Caki2 (cell line): ENCODE results near the gene RAB44. TPM values are rescaled to one million over a fixed set of nuclear protein-coding genes. Genes with fewer than 3 reads are reported as not detected.
"Not testable (repeated sequence)": the region's sequence is repeated elsewhere in the genome, so short reads cannot be mapped to it uniquely, and the experiment has no call there.

Experiments used
- DNase-seq: peaks from one replicate; pipeline ENCODE4 v3.0.0-alpha.2; 2015; ENCODE audit warnings: low read depth
- in situ Hi-C: cut with HindIII; loops from 2 replicates; pipeline ENCODE4 v1.10.0; 2016; ENCODE audit warnings: low sequenced_read_pairs, low pct_unique_long_range_greater_than_20kb, mixed read lengths
- total RNA-seq: library from RNA; depleted of rRNA; stranded (reverse); fragments of >200 nt; shearing (Covaris generic); gene quantifications from 2 replicates; pipeline ENCODE4 v1.2.3, GENCODE V29; 2014; ENCODE audit warnings: low replicate concordance; rRNA removed

Gene RAB44
- not detected in 2 replicates for total RNA-seq

GRCh38 chr6:36697481-36697903 lies at the start of gene RAB44:
RAB44 (plus strand) TSS chr6:36697826; CDS start chr6:36704236, 6,410 bp downstream.
- no peak for DNase-seq
- in situ Hi-C loops: no loop called here

- in situ Hi-C loops: no loop called here
- DNase-seq: no peak
Measured at GRCh38 chr6:36649086-36649485, 48.5 kb upstream of the RAB44 start.

- DNase-seq: no peak
- in situ Hi-C loops: no loop called here
Measured at GRCh38 chr6:36649701-36650484, 47.7 kb upstream of the RAB44 start.

GRCh38 chr6:36650848-36651478 lies 46.7 kb upstream of the RAB44 start:
- in situ Hi-C loops: no loop called here
- DNase-seq: no peak

GRCh38 chr6:36651659-36652379 lies 45.8 kb upstream of the RAB44 start:
- no peak for DNase-seq
- in situ Hi-C loops: no loop called here

DNA sequence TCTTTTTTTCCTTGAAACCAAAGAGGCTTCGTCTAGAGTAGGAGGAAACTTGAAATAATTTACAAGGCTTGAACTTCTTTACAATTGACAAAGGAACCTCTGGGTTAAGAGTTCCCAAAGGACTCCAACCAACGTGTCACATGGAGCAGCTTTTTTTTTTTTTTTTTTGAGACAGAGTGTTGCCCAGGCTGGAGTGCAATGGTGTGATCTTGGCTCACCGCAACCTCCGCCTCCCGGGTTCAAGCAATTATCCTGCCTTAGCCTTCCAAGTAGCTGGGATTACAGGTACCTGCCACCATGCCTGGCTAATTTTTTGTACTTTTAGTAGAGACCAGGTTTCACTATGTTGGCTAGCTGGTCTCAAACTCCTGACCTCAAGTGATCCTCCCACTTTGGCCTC lies 43.2 kb upstream of the RAB44 start:
- DNase-seq, in situ Hi-C loops: not testable (repeated sequence)

GRCh38 chr6:36655085-36655724 lies 42.4 kb upstream of the RAB44 start:
- DNase-seq: no peak
- in situ Hi-C loops: no loop called here

GRCh38 chr6:36656441-36656840 lies 41.2 kb upstream of the RAB44 start:
- peak; percentile 87 for DNase-seq
- in situ Hi-C loops: no loop called here

DNA sequence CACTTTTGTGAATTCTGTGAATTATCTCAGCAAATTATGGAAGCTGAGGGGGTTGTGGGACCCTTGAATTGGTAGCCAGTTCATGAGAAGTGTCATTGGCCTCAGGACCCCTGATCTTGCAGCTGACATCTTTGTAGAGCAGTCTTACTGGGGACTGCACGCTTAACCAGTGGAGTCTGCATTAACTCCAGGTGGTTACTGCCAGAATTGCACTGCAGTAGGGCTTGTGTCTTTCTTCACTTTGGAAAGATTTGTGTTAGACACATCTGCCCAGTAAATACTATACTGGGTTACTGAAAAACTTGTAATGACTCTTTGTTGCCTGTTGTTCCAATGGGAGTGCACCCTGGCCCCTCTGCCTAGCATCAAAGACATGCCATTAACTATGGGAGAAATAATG lies 40.4 kb upstream of the RAB44 start:
- in situ Hi-C loops: no loop called here
- DNase-seq: no peak

GRCh38 chr6:36657942-36658544 lies 39.6 kb upstream of the RAB44 start:
- peak; percentile 95 for DNase-seq
- in situ Hi-C loops: no loop called here

- in situ Hi-C loops: no loop called here
- DNase-seq: no peak
Measured at GRCh38 chr6:36659271-36659670, 38.4 kb upstream of the RAB44 start.

GRCh38 chr6:36660771-36661471 lies 36.7 kb upstream of the RAB44 start:
- in situ Hi-C loops: no loop called here
- peak; percentile 42 for DNase-seq

GRCh38 chr6:36662380-36662779 lies 35.2 kb upstream of the RAB44 start:
- in situ Hi-C loops: no loop called here
- DNase-seq: no peak

DNA sequence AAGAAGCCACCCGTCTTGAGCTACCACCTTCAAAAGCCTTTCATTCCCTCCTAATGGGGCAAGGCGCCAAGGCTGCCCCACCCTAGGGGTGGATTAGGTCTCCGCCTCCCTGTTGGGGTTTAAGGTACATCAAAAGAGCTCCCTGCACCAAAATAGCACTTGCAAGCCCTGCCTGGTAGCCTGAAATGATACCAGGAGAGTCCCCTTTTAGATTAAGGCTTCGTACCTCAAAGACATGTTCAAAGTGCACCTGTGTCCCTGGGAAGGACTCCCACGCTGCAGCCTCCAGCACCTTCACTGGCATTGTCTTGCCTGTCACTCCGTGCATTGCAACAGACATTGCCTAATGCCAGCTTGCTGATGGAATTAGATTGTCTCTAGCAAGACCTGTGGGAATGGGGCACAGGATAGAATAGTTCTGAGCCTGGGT lies 34.8 kb upstream of the RAB44 start:
- DNase-seq: no peak
- in situ Hi-C loops: no loop called here

GRCh38 chr6:36663504-36664446 lies 33.9 kb upstream of the RAB44 start:
- in situ Hi-C loops: no loop called here
- DNase-seq: no peak

- no peak for DNase-seq
- in situ Hi-C loops: no loop called here
Measured at GRCh38 chr6:36665180-36665579, 32.4 kb upstream of the RAB44 start.

GRCh38 chr6:36666287-36666686 lies 31.3 kb upstream of the RAB44 start:
- in situ Hi-C loops: no loop called here
- no peak for DNase-seq
